Kidney capillary endothelial cell (primary cell): Measurements from ENCODE around the gene LYPLAL1.

Source experiments
- DNase-seq: peaks from one replicate; pipeline ENCODE4 v3.0.0-alpha.2; 2018; ENCODE audit warnings: low spot score

LYPLAL1 gene

DNA sequence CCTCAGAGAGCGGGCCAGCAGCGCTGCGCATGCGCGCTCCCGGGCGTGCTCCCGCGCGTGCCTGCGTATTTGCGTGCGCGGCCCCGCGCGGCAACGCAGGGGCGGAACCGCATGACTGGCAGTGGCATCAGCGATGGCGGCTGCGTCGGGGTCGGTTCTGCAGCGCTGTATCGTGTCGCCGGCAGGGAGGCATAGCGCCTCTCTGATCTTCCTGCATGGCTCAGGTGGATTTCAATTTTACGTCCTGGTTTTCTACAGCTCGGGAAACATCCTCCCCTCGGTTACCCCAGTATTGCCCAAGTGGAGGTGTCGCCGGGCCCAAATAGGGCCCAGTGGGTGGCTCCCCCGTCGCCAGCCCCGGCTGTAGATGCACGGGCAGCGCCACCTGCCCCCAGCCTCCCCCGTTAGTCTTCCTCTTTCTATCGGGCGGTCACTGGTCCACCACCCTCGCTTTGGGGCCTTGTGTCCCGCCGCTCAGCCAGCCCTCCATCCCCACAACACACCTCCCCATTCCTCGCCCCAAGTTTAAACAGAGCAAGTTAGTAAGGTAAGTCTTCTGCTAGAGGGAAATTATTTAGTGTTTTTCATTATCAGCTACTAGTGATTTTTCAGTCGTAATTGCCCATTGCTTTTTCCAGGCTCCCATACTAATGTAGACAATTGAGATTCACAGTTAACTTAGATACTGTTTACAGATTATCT, at the start of gene LYPLAL1:
Gene LYPLAL1 (plus strand): TSS at position 121 of the 702 bp plus-strand sequence. CDS start 13 bp downstream, at position 134.
- DNase-seq: peak; percentile 89

DNA sequence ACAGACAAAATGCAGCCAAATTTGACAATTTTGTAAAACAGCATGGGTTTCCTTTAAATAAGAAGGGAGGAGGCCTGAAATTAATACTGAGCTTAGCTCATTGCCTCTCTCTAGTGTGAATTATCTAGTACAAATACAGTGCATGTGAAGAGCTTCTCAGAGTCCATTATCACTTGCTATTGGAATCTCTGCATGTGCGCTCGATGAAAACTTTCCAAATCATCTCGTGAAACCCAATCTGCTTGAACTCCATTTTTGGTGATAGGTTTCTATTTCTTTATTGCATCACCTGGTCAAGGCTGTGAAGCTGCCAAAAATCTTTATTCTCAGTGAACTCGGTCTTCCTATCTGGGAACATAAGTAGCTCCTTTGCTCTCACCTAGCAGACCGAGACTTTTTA, 49.5 kb upstream of the LYPLAL1 start:
- DNase-seq: no peak

DNA sequence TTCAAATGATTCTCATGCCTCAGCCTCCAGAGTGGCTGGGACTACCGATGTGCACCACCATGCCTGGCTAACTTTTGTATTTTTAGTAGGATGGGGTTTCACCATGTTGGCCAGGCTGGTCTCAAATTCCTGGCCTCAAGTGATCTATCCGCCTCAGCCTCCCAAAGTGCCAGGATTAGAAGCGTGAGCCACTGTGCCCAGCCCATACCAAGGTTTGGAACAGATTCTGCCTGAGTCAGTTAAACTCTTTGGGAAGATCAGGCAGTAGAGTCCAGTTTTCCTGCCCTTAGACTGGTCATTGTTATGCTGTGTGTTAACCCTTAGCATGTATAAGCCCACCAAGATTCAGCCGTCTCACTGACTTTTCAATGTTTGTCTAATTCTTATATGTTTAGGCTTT, 48.3 kb upstream of the LYPLAL1 start:
- no peak for DNase-seq

DNA sequence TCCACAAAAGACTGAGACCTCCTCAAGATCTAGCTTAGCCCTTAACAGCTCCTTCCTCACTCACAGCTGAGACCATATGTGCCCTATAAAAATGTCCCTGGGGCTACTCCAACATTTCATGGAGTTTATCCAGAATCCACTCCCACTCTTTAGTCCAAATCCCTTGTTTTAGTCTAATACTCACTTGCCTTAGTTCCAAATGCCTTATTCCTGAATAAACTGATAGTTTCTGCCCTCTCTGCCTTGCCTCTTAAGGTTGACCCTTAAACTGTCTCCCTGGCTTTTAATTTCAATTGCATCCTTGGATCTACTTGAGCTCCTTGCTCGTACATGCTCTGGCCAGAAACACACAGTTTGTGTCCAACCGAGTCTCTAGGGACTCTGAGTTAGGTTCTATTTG, 47.3 kb upstream of the LYPLAL1 start:
- no peak for DNase-seq

DNA sequence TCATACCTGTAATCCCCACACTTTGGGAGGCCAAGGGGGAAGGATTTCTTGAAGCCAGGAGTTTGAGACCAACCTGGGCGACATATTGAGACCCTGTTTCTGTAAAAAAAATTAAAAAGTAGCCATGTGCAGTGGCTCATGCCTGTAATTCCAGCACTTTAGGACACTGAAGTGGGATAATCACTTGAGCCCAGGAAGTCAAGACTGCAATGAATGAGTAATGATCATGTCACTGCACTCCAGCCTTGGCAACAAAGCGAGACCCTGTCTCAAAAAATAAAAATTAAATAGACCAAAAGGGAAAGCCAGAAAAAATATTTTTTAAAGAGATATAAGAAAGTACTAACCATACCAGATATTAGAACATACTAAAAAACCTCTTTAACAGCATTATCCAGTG, 44.7 kb upstream of the LYPLAL1 start:
- no peak for DNase-seq

DNA sequence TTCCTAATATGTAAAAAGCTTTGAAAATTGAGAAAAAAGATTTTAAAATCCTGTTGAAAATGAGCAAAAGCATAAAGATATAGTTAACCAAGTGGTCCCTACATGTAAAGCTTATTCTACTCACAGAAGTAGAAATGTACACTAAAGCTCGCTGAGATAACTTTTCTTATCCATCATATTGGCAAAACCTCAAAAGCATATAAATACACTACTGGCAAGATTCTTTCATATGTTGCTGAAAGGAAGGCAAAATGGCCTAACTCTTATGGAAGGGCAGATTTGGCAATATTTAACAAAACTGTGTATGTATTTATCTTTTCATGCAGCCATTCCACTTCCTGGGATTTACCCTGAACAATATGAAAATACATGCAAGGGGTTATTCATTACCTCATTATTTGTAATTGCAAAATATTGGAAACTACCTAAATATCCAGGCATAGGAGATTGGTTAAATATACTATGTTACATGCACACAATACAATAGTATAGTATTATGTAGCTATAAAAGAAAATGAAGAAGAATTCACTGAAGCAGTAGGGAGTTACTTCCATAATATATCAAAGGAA, 43.2 kb upstream of the LYPLAL1 start:
- DNase-seq: no peak

DNA sequence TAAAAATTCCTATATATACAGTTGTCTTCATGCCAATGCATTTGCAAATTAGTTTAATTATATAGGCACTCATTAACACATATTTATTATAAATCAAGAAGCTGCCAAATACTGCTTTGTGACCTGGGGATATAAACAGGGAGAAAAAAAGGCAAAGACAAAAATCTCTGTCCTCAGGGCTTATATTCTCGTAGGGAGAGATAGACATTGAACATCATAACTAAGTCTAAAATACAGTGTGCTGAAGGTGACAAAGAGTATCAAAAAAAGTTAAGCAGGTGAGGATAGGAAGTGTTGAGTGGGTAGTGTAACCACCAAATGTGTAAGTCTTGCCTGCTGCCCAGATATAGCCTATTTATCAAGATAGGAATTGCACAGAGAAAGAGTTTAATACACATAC, 40.7 kb upstream of the LYPLAL1 start:
- DNase-seq: no peak

DNA sequence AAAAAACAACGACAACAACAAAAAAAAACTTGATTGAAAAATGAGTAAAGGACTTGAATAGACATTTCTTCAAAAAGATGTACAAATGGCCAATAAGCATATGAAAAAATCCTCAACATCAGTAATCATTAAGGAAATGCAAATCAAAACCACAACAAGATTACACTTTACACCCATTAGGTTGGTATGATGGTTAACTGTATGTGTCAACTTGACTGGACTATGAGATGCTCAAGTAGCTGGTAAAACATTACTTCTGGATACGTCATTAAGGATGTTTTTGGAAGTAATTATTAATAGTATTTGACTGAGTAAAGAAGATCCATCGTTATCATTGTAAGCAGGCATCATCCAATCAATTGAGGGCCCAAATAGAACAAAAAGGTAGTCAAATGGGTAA, 34.9 kb upstream of the LYPLAL1 start:
- DNase-seq: no peak

DNA sequence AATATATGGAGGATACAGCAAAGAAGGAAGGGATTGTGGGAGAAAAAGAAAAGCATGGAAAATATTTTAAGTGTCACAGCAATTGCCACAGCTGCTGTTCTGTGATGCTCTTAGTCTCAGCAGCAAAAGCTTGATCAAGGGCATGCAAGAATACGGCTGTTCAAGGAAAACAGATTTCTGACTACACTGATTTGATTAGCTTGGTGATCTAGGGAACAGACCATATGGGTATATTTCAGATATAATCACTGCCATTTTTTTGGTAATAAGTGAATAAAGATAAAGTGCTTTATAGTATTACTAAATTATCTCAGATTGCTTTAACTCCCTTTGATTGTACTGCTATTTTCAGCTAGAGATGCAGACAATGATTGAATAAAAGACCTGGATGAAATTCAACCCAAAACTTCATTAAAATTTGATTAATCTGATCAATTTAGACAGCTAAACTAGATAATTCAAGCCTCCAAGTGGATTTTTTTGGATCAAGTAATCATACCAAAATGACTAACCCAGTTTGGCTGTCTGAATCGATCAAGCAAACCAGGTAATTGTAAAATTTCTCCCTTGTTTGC, 33.3 kb upstream of the LYPLAL1 start:
- DNase-seq: no peak

DNA sequence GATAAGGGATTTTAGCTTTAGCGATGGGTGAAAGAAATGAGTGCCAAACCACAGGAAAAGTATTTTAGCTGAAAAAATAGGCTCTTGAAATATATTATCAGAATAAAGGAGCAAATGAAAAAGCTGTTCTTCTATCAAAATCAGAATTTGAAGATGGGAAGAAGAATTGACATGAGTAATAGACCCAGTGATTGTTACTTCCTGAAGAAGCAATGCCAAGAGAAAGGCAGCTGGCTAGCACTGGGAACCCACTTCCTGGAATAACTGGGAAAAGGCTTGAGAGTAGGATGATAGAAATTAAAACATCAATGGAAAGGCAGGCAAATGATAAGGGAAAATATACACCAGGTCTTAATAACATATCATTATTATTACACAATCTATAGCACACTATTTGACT, 29.9 kb upstream of the LYPLAL1 start:
- peak; percentile 53 for DNase-seq

DNA sequence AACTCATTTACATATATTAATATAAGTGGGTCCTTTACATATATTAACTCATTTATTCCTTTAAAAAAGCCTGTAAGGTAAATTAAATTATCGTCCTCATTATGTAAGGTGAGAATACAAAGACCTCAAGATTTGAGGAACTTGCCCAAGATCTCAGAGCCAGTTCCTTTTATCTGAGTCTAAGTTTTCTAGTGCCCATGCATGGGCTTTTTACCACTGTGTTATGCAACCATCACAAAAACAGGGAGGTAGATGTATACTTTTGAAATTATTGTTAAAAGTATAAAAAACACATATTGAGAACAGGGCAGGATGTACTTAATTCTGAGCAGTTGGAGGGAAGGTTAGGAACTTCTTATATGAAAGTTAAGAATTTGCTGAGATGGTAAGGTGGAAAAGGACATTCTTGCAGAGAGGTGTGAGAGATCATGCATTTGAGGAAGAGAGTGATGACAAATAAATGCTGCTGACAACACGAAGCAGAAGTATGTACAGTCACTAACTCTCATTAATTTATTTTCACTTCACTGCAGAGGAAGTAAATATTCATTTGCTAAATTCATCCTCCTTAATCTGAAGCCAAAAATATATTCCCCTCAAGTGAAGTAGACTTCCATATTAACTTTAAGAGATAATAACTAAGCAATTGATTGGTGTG, 28.9 kb upstream of the LYPLAL1 start:
- no peak for DNase-seq

DNA sequence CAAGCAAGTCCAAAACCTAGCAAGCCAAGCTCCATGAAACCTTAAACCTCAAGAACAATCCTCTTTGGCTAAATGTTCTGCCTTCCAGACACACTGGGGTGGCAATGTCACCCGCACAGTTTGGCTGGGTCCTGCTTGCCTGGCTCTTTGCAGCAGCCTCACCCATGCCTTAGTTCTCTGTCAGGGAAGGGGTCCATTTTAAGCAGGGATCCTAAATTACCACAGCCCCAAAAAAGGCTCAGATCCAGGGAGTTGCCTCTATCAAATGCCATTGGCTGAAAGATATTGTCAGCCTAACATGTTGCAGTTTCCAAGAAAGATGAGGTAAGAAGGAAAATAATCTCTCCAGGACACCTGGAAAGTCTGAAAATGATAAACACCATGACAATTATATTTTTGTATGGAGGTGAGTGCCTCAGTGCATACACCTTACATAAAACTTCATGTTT, 26.1 kb upstream of the LYPLAL1 start:
- DNase-seq: no peak

DNA sequence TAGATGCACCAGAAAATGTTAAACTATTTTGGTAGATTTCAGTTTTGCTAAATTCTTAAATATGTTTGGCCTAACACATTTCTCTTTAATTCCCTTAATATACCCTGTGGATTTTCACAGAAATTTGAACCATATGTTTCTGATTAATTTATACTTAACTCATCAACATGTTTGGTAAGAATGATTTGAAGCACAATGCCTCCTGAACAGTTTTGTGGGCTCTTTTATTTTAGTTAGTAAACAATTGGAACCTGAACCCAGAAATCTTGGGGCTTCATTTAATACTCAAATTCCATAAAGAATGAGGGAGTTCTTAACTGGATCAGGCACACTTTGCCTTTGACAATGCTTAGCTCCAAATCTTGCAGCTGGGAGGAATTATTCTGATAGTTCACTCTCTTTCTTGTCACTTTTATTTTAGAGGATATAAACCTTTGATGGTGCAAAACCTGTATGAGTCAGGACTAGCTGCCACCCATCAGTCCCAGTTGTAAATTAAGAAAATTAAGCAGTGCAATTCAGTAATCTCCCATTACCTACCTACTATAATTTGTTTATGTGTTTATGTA, 24.6 kb upstream of the LYPLAL1 start:
- no peak for DNase-seq

DNA sequence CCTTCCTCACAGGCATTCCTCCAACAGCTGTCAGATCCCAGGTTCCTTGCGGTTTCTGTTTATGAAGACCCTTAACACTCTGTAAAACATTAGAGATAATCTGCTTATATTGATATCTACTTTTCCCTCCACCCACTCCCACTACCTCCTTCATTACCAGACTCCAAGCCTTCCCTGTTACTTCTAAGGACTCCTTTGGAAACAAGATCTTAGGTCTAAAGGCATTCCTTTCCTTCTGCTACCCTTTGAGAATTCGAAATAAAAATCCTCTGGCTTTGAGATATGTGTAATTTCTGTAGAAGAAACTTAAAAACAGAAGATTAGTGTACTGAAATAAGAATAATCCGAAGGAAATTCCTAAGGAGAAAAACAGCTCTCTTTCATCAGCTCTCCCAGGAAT, 23.7 kb upstream of the LYPLAL1 start:
- DNase-seq: no peak

DNA sequence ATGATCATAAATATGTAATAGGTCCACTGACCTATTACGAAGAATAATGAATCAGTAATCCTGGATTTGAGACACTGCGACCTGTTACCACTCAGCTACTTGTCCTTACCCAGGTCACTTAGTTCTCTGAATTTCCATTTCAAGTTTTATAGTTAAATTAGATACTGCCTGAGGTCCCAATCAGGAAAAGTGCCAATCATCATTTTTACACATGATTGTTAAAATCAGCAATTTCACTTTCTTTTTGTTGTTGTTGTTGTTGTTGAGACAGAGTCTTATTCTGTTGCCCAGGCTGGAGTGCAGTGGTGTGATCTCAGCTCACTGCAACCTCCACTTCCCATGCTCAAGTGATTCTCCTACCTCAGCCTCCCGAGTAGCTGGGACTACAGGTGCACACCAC, 22.8 kb upstream of the LYPLAL1 start:
- no peak for DNase-seq

DNA sequence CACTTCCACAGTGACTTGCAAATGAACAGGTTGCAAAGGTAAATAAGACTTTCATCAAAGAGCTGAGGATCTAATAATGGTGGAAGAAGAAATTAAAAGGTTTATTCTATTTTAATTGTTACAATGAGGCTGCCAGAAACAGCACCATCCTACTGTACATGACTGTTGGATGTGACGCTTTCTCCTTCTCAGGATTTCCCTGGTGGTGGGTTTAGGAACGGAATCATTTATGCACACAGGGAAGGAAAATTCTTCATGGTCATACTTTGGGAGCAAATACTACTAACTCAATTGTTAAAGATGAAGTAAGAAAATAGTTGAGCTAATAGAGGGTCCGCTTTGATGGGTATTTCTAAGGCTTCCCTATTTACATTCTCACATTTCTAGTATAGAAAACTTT, 22.2 kb upstream of the LYPLAL1 start:
- no peak for DNase-seq

DNA sequence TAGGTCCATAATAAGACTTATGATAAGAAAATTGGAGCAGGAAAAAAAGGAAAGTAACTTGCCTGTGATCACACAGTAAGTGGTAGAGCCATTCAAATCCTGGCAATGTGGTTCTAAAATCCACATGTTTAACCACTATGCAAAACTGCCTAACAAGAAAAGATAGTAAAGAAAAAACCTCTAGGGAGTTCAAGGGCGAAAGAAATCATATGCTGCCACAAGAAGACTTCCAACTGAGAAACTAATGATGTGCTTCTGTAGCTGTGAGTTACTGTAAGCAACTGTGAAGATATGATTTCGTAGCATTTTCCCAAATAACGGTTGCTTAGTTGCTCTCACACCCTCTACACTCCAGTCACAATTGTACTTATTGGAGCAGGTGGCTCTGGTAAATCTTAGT, 20.9 kb upstream of the LYPLAL1 start:
- no peak for DNase-seq

DNA sequence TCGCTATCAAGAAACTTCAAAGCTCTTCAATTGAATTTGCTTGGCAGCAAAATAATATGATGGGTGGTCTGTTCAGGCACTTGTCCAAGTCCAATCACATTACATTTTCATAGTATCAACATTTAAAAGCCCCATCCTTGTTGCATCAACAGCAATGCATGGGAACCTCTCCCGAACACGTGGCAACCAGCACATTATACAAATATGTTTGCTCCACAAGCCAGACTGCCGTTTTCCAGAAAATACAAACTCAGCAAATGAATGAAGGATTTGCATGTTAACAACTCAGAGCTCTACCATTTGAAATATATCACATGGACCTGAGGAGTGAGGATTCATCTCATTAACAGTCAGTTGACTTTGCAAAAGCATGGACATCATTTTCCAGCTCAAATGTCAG, 20.0 kb upstream of the LYPLAL1 start:
- DNase-seq: no peak

DNA sequence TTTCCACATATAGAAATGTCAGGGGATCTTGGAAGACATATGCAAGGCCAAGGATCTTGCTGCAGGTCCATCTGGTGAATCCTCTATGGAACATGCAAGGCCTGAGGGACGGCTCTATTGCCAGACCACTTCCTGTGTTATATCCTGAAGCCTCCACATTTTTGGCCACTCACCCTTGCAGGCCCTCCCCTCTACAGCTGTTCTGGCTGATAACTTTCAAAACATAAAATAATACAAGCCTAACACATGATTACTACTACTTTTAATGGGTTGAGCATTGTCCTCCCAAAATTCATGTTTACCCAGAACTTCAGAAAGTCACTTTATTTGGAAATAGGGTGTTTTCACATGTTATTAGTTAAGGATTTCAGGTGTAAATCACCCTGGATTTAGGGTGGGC, 18.5 kb upstream of the LYPLAL1 start:
- DNase-seq: no peak

DNA sequence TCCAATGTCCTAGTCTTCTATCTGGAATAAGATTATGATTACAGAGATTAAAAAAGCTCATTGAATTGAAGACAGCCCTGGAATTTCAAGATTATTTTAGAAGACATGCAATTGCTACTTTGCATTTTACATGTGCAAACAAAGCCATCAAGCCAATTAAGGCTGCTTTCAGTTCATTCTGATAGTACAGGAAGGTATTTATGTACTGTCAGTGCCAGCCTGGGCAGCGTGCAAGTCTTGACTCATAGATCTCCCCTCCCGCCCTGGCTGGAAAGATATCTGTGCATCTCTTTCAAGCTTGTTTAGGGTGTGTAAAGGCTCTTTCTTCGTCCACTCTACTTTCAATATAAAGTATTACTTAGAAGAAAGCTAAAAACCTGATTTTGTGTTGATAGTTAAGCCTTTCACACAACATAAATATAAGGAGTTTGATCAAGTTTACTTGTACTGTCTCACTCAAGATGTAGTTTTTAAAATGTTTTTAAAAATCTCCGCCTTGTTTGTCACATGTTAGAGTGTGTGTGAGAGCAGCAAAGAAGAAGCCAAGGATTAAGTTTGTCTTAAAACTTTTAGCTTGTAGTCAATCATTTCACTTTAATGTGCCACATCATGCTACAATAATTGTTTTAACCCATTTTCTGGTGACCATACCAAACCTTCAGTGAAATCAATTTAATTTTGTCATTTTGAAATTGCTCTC, 13.6 kb upstream of the LYPLAL1 start:
- no peak for DNase-seq

DNA sequence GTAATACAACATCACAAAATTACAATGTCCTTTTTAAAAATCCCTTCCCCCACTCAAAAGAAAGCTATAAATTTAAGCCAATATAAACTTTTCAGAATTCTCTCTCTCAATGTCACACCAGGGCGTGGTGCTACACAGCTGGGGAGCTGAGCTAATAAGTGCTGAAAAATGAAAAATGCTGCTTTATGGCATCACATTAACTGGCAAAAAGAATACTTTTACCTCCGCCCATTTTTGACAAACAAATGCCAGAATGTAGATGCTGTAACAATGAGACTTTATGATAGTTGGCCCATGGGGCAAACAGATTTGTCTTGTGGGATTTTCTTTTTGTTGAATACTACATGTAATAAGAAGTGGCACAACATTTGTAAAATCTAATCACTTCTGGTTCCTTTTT, 12.7 kb upstream of the LYPLAL1 start:
- no peak for DNase-seq

DNA sequence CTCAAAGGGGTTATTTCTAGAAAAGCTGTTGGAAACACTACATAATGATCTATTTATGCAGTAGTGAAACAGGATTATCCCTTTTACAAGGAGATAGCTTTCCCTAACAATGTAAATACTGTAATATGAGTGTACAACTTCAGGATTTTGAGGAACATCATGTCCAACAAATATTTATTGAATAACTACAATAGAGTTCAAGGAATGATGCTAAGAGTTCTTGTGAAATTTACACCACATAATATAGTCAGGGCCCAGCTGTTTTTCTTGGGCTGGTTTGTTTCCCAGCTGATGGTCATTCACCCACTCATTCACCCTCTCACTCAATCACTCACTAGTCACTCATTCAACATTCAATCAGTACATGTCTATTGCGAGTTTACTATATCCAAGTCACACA, 12.3 kb upstream of the LYPLAL1 start:
- DNase-seq: no peak
